DOHH2 (cell line): ENCODE results near the gene CRNKL1.

ENCODE experiments used
- CTCF ChIP-seq: fragments of 200-600 bp; sonication (generic); IDR thresholded peaks from one replicate; pipeline ENCODE4 v1.5.1; 2014; ENCODE audit warnings: antibody characterized with exemption, mild to moderate bottlenecking, low read depth, low read length; ENCODE audit not compliant: poor library complexity, severe bottlenecking
- EZH2phosphoT487 ChIP-seq: fragments of 200-600 bp; sonication (generic); IDR thresholded peaks from 2 replicates; pipeline ENCODE4 v1.6.1; 2017; ENCODE audit warnings: borderline replicate concordance, mild to moderate bottlenecking, antibody characterized with exemption, low read length, moderate library complexity, mixed read lengths

GRCh38 chr20:20083807-20084206 lies 31.5 kb upstream of the CRNKL1 start:
- no peak for TF ChIP-seq EZH2phosphoT487
- peak; percentile 61 for TF ChIP-seq CTCF
